RWPE2 (cell line): Measurements from ENCODE around the gene WDR90.

Source experiments
- ATAC-seq: fragments of 200-7000 bp; cut with Tn5 transposase; 3 replicates; pipeline ENCODE4 v1.9.1; 2021; ENCODE audit warnings: low read depth
- DNase-seq: peaks from one replicate; pipeline ENCODE4 v3.0.0-alpha.2; 2020; ENCODE audit warnings: low spot score
- H3K27ac ChIP-seq: fragments of 450-650 bp; 2 replicates; pipeline ENCODE4 v1.5.1; 2017; ENCODE audit warnings: mild to moderate bottlenecking; ENCODE audit not compliant: poor library complexity, severe bottlenecking
- H3K27me3 ChIP-seq: fragments of 250-450 bp; sonication (Bioruptor Pico); 2 replicates; pipeline ENCODE4 v1.5.1; 2021; ENCODE audit warnings: mild to moderate bottlenecking, moderate library complexity; ENCODE audit not compliant: insufficient read depth, poor library complexity, severe bottlenecking
- H3K36me3 ChIP-seq: fragments of 250-450 bp; sonication (Bioruptor Pico); 2 replicates; pipeline ENCODE4 v1.5.1; 2020; ENCODE audit warnings: low read depth, mild to moderate bottlenecking, moderate library complexity
- H3K4me1 ChIP-seq: fragments of 250-450 bp; sonication (Bioruptor Pico); 2 replicates; pipeline ENCODE4 v1.5.1; 2021; ENCODE audit warnings: mild to moderate bottlenecking, moderate library complexity; ENCODE audit not compliant: insufficient read depth, poor library complexity, severe bottlenecking
- H3K4me3 ChIP-seq: fragments of 250-450 bp; sonication (Bioruptor Pico); 2 replicates; pipeline ENCODE4 v1.5.1; 2021; ENCODE audit warnings: mild to moderate bottlenecking, moderate library complexity; ENCODE audit not compliant: severe bottlenecking
- H3K9me3 ChIP-seq: fragments of 250-450 bp; sonication (Bioruptor Pico); 2 replicates; pipeline ENCODE4 v1.5.1; 2021; ENCODE audit warnings: mild to moderate bottlenecking, moderate library complexity; ENCODE audit not compliant: severe bottlenecking
- TF ChIP-seq, protein P1 (sequence below): fragments of 450-650 bp; IDR thresholded peaks from one replicate; pipeline ENCODE4 v1.5.1; 2017; ENCODE audit warnings: mild to moderate bottlenecking, moderate library complexity; ENCODE audit not compliant: poor library complexity, severe bottlenecking

WDR90 gene

DNA sequence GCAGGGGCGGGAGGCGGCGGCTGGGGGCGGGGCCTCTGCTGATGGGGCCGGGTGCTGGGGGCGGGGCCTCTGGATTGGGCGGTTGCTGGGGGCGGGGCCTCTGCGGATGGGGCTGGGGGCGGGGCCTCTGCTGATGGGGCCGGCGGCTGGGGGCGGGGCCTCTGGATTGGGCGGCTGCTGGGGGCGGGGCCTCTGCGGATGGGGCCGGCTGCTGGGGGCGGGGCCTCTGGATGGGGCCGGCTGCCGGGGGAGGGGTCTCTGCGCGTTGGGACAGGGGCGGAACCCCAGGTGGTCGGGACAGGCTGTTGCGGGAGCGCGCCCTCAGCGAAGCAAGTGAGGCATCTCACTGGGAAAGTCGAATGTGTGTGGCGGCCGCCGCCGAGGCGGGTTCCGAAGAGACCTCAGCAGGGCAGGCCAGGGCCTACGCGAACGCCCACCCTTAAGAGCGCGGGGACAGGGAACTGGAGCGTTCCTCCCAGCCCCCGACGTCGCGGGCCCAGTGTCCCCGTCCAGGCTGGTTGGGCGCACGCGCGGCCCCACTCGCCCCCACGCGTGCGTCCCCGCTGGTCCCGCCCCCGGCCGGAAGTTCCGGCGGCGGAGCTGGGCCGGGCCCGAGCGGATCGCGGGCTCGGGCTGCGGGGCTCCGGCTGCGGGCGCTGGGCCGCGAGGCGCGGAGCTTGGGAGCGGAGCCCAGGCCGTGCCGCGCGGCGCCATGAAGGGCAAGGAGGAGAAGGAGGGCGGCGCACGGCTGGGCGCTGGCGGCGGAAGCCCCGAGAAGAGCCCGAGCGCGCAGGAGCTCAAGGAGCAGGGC, 30.9 kb downstream of the WDR90 start, which contains the start of gene STUB1:
TSS of gene STUB1 (plus strand) at position 597 of the 811 bp plus-strand sequence. CDS start at position 713, 116 bp downstream.
- ATAC-seq = peak; percentile 17
- no peaks in the 10 kb centered on the region for H3K27me3 ChIP-seq
- H3K4me1 ChIP-seq = peaks cover 21% of the 10 kb centered on the region
- TF ChIP-seq, protein P1, sequence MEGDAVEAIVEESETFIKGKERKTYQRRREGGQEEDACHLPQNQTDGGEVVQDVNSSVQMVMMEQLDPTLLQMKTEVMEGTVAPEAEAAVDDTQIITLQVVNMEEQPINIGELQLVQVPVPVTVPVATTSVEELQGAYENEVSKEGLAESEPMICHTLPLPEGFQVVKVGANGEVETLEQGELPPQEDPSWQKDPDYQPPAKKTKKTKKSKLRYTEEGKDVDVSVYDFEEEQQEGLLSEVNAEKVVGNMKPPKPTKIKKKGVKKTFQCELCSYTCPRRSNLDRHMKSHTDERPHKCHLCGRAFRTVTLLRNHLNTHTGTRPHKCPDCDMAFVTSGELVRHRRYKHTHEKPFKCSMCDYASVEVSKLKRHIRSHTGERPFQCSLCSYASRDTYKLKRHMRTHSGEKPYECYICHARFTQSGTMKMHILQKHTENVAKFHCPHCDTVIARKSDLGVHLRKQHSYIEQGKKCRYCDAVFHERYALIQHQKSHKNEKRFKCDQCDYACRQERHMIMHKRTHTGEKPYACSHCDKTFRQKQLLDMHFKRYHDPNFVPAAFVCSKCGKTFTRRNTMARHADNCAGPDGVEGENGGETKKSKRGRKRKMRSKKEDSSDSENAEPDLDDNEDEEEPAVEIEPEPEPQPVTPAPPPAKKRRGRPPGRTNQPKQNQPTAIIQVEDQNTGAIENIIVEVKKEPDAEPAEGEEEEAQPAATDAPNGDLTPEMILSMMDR = no peak
- DNase-seq = peak; percentile 92
- H3K27ac ChIP-seq = peak within 1 kb of the TSS; percentile 72
- no peaks in the 10 kb centered on the region for H3K9me3 ChIP-seq
- H3K36me3 ChIP-seq = peaks cover 27% of the 10 kb centered on the region
- peak within 1 kb of the TSS; percentile 91 for H3K4me3 ChIP-seq

DNA sequence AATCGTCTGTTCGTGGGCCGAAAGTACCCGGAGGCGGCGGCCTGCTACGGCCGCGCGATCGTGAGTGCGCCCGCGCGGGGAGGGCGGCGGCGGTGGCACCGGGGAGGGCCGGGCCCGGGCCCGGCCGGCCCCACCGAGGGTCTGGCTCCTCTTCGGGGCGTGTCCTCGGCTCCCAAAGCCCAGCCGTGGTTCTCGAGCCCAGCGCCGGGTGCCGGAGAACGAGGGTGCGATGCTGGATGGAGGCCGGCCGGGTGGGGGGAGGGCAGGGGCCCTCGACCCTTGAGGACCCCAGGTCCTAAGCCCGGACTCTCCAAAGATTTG, 31.4 kb downstream of the WDR90 start:
- Histone ChIP-seq H3K27ac (peak overlapping the region; percentile 72), H3K27me3 (no peaks in the 10 kb centered on the region)
- ATAC-seq = no peak

GRCh38 chr16:680967-681745, 32.0 kb downstream of the WDR90 start:
- no peaks in the 10 kb centered on the region for H3K9me3 ChIP-seq
- TF ChIP-seq, protein P1 = peak; percentile 27
- ATAC-seq (no peak), DNase-seq (no peak)
- peak overlapping the region; percentile 91 for H3K4me3 ChIP-seq
- peak overlapping the region; percentile 72 for H3K27ac ChIP-seq
- peaks cover 36% of the 10 kb centered on the region for H3K36me3 ChIP-seq
- no peaks in the 10 kb centered on the region for H3K27me3 ChIP-seq
- peaks cover 21% of the 10 kb centered on the region for H3K4me1 ChIP-seq

More for the DNA sequence above, 31.4 kb downstream of the WDR90 start:
- Histone ChIP-seq H3K4me3 (peak overlapping the region; percentile 91), H3K9me3 (no peaks in the 10 kb centered on the region), H3K4me1 (peaks cover 21% of the 10 kb centered on the region), H3K36me3 (peaks cover 31% of the 10 kb centered on the region)
- TF ChIP-seq, protein P1 = no peak
- no peak for DNase-seq

- Histone ChIP-seq H3K27ac (peak overlapping the region; percentile 72), H3K4me3 (peak overlapping the region; percentile 91), H3K9me3 (no peaks in the 10 kb centered on the region), H3K4me1 (peaks cover 15% of the 10 kb centered on the region), H3K36me3 (peaks cover 43% of the 10 kb centered on the region), H3K27me3 (no peaks in the 10 kb centered on the region)
- TF ChIP-seq, protein P1 = no peak
- DNase-seq (no peak), ATAC-seq (no peak)
Observed at GRCh38 chr16:681746-682427, 32.7 kb downstream of the WDR90 start.
